WTC11 (cell line): Measurements from ENCODE around the gene KIAA0408. TPM values are rescaled to one million over a fixed set of nuclear protein-coding genes. Genes with fewer than 3 reads are reported as not detected.

ENCODE experiments used
- ATAC-seq: fragments of 200-7000 bp; cut with Tn5 transposase; 2 replicates; pipeline ENCODE4 v1.10.0; 2021; ENCODE audit warnings: mild to moderate bottlenecking, moderate library complexity
- CTCF ChIA-PET: fragments of 300-600 bp; sonication (Branson Sonifier 250); formaldehyde crosslinking; loops from one replicate; lab custom pipeline; 2021; ENCODE audit warnings: antibody characterized with exemption; lab: Charles Lee
- POLR2A ChIA-PET: fragments of 350-600 bp; sonication (Branson Sonifier 250); formaldehyde crosslinking; loops from one replicate; lab custom pipeline; 2021; ENCODE audit warnings: antibody characterized with exemption; lab: Charles Lee
- DNase-seq: peaks from one replicate; pipeline ENCODE4 v3.0.0; 2021; ENCODE audit warnings: low spot score
- H3K27ac Mint-ChIP-seq: 2 replicates; pipeline ENCODE4 v1.8.0; 2021; ENCODE audit warnings: mixed read lengths
- H3K27me3 Mint-ChIP-seq: 2 replicates; pipeline ENCODE4 v1.8.0; 2021; ENCODE audit warnings: low read depth, mild to moderate bottlenecking, moderate library complexity, mixed read lengths
- H3K36me3 Mint-ChIP-seq: 2 replicates; pipeline ENCODE4 v1.8.0; 2021; ENCODE audit warnings: mixed read lengths
- H3K4me1 Mint-ChIP-seq: 2 replicates; pipeline ENCODE4 v1.8.0; 2022; ENCODE audit warnings: mixed read lengths
- H3K4me3 Mint-ChIP-seq: 2 replicates; pipeline ENCODE4 v1.8.0; 2021; ENCODE audit warnings: mild to moderate bottlenecking, moderate library complexity, mixed read lengths
- H3K9me3 Mint-ChIP-seq: 2 replicates; pipeline ENCODE4 v1.8.0; 2021; ENCODE audit warnings: mixed read lengths
- AFF4 ChIP-seq: sonication (generic); formaldehyde crosslinking; IDR thresholded peaks from 2 replicates; pipeline ENCODE4 v1.8.1; 2023; ENCODE audit warnings: mild to moderate bottlenecking, missing genetic modification reagents, borderline replicate concordance
- ATF1 ChIP-seq: sonication (generic); formaldehyde crosslinking; IDR thresholded peaks from 2 replicates; pipeline ENCODE4 v1.8.1; 2023; ENCODE audit warnings: mild to moderate bottlenecking, moderate library complexity, missing genetic modification reagents
- CTCF ChIP-seq: fragments of 200-600 bp; IDR thresholded peaks from 2 replicates; pipeline ENCODE4 v1.8.0; 2022; ENCODE audit warnings: antibody characterized with exemption
- ESRRA ChIP-seq: sonication (generic); formaldehyde crosslinking; IDR thresholded peaks from 2 replicates; pipeline ENCODE4 v1.8.1; 2022; ENCODE audit warnings: mild to moderate bottlenecking, missing genetic modification reagents, borderline replicate concordance
- ETV6 ChIP-seq: sonication (generic); formaldehyde crosslinking; IDR thresholded peaks from 2 replicates; pipeline ENCODE4 v1.8.1; 2022; ENCODE audit warnings: mild to moderate bottlenecking, missing genetic modification reagents
- JUN ChIP-seq: sonication (generic); formaldehyde crosslinking; IDR thresholded peaks from 2 replicates; pipeline ENCODE4 v1.8.0; 2023; ENCODE audit warnings: mild to moderate bottlenecking, missing genetic modification reagents
- MYBL2 ChIP-seq: sonication (generic); formaldehyde crosslinking; IDR thresholded peaks from 2 replicates; pipeline ENCODE4 v1.8.1; 2023; ENCODE audit warnings: mild to moderate bottlenecking, moderate library complexity, missing genetic modification reagents
- NFYB ChIP-seq: sonication (generic); formaldehyde crosslinking; conservative IDR thresholded peaks from 2 replicates; pipeline ENCODE4 v1.8.0; 2022; ENCODE audit warnings: low read depth, missing genetic modification reagents
- PRDM15 ChIP-seq: sonication (generic); formaldehyde crosslinking; IDR thresholded peaks from 2 replicates; pipeline ENCODE4 v1.8.0; 2022; ENCODE audit warnings: missing genetic modification reagents
- PRRX2 ChIP-seq: fragments of 250-450 bp; sonication (Bioruptor Pico); IDR thresholded peaks from 2 replicates; pipeline ENCODE4 v1.8.0; 2021; ENCODE audit warnings: mild to moderate bottlenecking
- USF1 ChIP-seq: sonication (generic); formaldehyde crosslinking; IDR thresholded peaks from 2 replicates; pipeline ENCODE4 v1.8.0; 2022; ENCODE audit warnings: mild to moderate bottlenecking, missing genetic modification reagents
- ZMAT4 ChIP-seq: fragments of 250-450 bp; sonication (Bioruptor Pico); IDR thresholded peaks from 2 replicates; pipeline ENCODE4 v1.9.0; 2021; ENCODE audit warnings: mild to moderate bottlenecking
- ZNF317 ChIP-seq: sonication (generic); formaldehyde crosslinking; IDR thresholded peaks from 2 replicates; pipeline ENCODE4 v1.8.1; 2023; ENCODE audit warnings: low read depth, mild to moderate bottlenecking, moderate library complexity, missing genetic modification reagents, borderline replicate concordance
- ZNF423 ChIP-seq: fragments of 250-450 bp; sonication (Bioruptor Pico); IDR thresholded peaks from 2 replicates; pipeline ENCODE4 v2.1.2; 2022; ENCODE audit warnings: mild to moderate bottlenecking, moderate library complexity
- ZNF671 ChIP-seq: fragments of 250-450 bp; sonication (Bioruptor Pico); IDR thresholded peaks from 2 replicates; pipeline ENCODE4 v1.8.0; 2021; ENCODE audit warnings: mild to moderate bottlenecking
- total RNA-seq: library from RNA; stranded (reverse); gene quantifications from 3 replicates; pipeline ENCODE4 v1.2.3, GENCODE V29; 2021
- TF ChIP-seq, protein P1 (sequence below): fragments of 250-450 bp; sonication (Bioruptor Pico); IDR thresholded peaks from 2 replicates; pipeline ENCODE4 v1.8.0; 2021; ENCODE audit warnings: mild to moderate bottlenecking

KIAA0408 gene
- total RNA-seq, 1 experiment from 2014 or later: 12.2 TPM

GRCh38 chr6:127481628-127482027, 22.4 kb upstream of the KIAA0408 start (continued):
- TF ChIP-seq PRDM15 (no peak), USF1 (CRISPR knock-in tag) (no peak), ETV6 (CRISPR knock-in tag) (no peak), PRRX2 (CRISPR knock-in tag) (no peak)

GRCh38 chr6:127481111-127481510, 21.9 kb upstream of the KIAA0408 start:
- POLR2A ChIA-PET: no interaction called here
- Mint-ChIP-seq H3K36me3 (peaks cover 41% of the 10 kb centered on the region), H3K27me3 (no peaks in the 10 kb centered on the region), H3K4me1 (peaks cover 62% of the 10 kb centered on the region), H3K9me3 (no peaks in the 10 kb centered on the region), H3K27ac (peak overlapping the region; percentile 85), H3K4me3 (no peak overlapping the region; the same call in 1 of the 2 replicates)
- TF ChIP-seq ETV6 (CRISPR knock-in tag) (no peak), ATF1 (CRISPR knock-in tag) (no peak), AFF4 (CRISPR knock-in tag) (no peak), MYBL2 (CRISPR knock-in tag) (no peak), ZNF317 (CRISPR knock-in tag) (no peak)
- no peak for ATAC-seq
- CTCF ChIA-PET: interaction anchor here (1.2 to 9.7 kb wide), 3 partner anchors 34 to 37 kb away, joined by 4 to 106 read pairs (median 6); partner anchors contain the start of gene MTCL3
- DNase-seq: no peak

GRCh38 chr6:127477658-127478057, 18.5 kb upstream of the KIAA0408 start:
- TF ChIP-seq JUN: no peak
- no peak for TF ChIP-seq CTCF
- no peak for TF ChIP-seq ZMAT4 (CRISPR knock-in tag)
- no peak for TF ChIP-seq ZNF423 (CRISPR knock-in tag)
- TF ChIP-seq, protein P1, sequence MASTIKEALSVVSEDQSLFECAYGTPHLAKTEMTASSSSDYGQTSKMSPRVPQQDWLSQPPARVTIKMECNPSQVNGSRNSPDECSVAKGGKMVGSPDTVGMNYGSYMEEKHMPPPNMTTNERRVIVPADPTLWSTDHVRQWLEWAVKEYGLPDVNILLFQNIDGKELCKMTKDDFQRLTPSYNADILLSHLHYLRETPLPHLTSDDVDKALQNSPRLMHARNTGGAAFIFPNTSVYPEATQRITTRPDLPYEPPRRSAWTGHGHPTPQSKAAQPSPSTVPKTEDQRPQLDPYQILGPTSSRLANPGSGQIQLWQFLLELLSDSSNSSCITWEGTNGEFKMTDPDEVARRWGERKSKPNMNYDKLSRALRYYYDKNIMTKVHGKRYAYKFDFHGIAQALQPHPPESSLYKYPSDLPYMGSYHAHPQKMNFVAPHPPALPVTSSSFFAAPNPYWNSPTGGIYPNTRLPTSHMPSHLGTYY (CRISPR knock-in tag): no peak
- TF ChIP-seq ESRRA (CRISPR knock-in tag): no peak
- no peak for TF ChIP-seq ZNF671 (CRISPR knock-in tag)
- no peak for TF ChIP-seq NFYB (CRISPR knock-in tag)
- ATAC-seq: no peak
- no peak overlapping the region for H3K4me3 Mint-ChIP-seq
- H3K27me3 Mint-ChIP-seq: no peaks in the 10 kb centered on the region
- no peak for DNase-seq
- H3K9me3 Mint-ChIP-seq: no peaks in the 10 kb centered on the region
- ChIA-PET CTCF (no interaction called here), POLR2A (no interaction called here)
- no peak overlapping the region for H3K27ac Mint-ChIP-seq
- peaks cover 64% of the 10 kb centered on the region for H3K36me3 Mint-ChIP-seq
- peaks cover 30% of the 10 kb centered on the region for H3K4me1 Mint-ChIP-seq
